Measurements from ENCODE around the gene TNFRSF13B.

Gene TNFRSF13B

DNA sequence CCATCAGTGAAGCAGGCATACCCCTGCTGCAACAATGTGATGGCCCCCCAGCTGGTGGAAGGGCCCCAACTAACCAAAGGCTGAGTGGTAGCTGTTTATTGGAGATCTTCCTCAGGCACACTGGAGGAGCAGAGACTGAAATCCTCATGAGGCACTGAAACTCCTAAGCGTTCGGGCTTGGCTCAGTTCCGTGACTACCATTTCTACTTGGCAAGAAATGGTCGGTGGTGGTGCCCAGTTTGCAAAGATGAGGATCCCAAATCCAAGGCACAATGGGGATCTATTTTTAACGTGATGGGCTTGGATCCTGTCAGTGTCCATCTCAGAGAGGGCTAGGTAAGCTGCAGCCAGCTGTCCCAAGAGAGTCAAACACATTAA, 82.8 kb downstream of the TNFRSF13B start:
- TF ChIP-seq POLR2A (IDR thresholded peaks at IDR 0.05; ENCODE audit: low read depth, low read length), result no peak
- FAIRE-seq (no peak), DNase-seq (ENCODE audit: insufficient read length, low spot score) (no peak)
